NCI-H187 (cell line): ENCODE results near the gene CHST3.
"Not testable (repeated sequence)": the region's sequence is repeated elsewhere in the genome, so short reads cannot be mapped to it uniquely, and the experiment has no call there.

Experiments used
- DNase-seq, 2 experiments: peaks; one replicate each; lab custom pipeline; 2025; lab: John Stamatoyannopoulos, UW

CHST3 gene

DNA sequence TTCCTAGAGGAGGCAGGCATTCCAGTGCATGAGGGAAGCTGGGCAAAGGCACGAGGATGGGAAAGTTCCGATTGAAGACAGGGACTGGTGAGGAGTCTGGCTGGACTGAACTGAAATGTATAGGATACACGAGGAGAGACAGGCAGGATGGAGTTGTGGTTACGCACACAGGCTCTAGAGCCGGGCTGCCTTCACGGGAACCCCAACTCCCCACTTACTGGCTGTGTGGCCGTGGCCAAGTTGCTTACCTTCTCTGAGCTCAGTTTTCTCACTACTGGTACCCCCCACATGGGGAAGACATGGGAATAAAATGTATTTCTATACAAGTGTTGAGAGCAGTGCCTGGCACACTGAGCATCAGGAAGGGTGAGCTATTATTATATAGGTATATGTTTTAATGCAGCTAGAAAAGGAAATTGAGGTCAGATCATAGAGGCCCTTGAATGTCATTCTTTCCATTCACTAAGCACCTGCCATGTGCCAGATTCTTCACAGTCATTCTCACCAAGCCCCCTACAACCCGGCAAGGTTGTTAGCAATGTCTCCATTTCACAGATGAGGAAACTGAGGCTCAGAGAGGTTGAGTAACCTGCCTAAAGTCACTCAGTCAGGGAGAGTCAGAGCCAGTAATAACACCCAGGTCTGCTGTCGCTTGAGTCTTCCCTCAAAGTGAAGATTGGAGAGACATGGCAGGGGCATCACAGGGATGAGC lies 9.7 kb downstream of the CHST3 start:
- DNase-seq = no peak

DNA sequence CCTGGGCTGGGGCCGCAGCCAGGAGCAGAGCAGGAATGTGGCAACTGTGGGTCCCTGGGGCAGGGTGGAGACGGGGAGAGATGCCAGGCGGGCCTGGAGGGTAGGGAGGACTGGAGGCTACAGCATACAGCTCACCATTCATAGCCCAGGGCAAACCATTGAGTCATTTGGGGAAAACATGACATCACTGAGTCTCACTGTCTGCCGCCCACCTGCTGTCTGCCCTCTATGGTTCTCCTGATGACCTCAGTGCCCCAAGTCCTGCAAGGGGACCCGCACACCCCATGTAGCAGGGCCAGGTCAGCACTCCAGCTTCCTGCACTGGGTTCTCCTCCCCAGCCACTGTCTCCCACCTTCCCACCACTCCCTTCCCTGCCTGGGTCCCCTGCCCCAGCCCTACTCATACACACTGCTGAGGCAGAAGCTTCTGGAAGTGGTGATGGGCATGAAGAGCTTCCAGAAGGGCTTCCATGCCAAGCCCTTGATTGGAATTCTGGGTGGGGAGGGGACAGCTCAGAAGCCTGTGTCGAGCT lies 10.4 kb downstream of the CHST3 start:
- no peak for DNase-seq

GRCh38 chr10:71975087-71975870 lies 11.1 kb downstream of the CHST3 start:
- DNase-seq = no peak

DNA sequence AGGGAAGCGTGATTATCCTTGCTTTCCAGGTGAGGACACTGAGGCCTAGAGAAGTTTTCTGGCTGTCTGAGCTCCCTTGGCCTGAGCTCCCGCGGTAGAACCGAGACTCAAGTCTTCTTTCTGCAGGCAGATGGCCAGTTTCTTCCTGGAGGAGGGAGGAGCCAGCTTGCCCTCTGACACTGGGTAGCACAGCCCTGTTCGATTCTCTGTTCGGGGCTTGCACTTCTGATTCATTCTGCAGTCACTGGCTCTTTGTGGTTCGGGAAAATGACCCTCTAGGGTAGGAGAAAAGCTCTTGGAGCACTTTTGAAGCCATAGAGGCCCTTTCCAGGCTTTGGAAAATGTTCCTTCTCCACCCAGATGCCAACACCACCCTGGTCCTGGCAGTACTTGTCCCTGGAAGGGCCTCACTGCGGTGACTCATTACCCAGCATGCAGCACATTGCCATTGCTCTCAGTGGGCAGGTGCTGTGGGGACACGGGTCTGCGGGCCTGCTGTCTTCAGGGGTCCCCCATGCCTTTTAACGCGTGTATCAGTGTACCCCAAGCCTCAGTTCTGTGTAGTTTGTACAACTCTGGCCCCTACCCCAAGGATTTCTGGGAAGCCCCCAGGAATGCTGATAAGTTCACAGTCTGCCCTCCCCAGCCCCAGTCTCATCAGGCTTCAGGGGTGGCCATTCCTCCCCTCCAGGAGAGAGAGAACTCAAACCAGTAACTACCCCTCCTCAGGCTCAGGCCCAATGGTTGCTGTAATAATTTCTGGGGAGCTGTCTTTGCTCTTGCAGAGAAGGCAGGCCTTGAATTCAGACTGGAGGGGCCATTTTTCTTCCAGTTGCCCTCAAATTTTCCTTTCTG lies 11.9 kb downstream of the CHST3 start:
- DNase-seq = no peak

- DNase-seq = not testable (repeated sequence)
Observed at GRCh38 chr10:71977614-71977903, 13.4 kb downstream of the CHST3 start.

GRCh38 chr10:71978476-71978875 lies 14.3 kb downstream of the CHST3 start:
- no peak for DNase-seq

DNA sequence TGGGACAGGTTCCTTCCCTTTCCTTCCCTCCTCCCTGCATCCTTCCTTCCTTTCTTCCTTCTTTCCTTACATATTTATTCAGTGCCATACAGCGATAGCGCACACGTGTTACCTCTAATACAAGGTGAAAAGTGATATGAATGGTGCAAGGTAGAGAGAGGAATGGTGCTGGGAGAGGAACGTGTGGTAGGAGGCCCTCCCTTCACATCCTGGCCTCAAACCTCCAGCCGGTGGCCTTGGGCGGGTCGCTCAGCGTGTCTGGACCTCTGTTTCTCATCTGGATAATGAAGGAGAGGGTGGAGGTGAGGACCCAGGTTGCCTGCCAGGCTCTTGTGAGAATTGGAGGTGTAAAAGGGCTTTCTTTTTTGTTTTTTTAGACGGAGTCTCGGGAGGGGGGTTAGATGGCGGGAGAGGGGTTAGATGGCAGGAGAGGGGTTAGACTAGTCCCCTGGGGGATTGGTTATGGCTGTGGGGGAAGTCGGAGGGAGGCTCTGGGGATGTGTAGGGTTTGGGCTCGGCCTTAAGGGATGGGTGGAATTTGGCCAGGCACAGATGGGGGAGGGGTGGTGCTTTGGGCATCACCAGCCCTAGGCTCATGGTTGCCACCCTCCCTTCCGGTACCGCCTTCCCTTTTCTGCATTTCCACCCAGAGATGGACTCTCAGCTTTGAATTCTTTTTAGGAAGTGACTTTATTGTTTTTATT lies 14.9 kb downstream of the CHST3 start:
- DNase-seq = no peak

GRCh38 chr10:71979692-71980062 lies 15.5 kb downstream of the CHST3 start:
- no peak for DNase-seq

- no peak for DNase-seq
Observed at GRCh38 chr10:71980181-71981014, 16.2 kb downstream of the CHST3 start.

- no peak for DNase-seq
Observed at GRCh38 chr10:71981015-71981875, 17.1 kb downstream of the CHST3 start.

- no peak for DNase-seq
Observed at GRCh38 chr10:71981876-71982230, 17.7 kb downstream of the CHST3 start.

- DNase-seq = no peak
Observed at GRCh38 chr10:71982269-71983178, 18.3 kb downstream of the CHST3 start.

DNA sequence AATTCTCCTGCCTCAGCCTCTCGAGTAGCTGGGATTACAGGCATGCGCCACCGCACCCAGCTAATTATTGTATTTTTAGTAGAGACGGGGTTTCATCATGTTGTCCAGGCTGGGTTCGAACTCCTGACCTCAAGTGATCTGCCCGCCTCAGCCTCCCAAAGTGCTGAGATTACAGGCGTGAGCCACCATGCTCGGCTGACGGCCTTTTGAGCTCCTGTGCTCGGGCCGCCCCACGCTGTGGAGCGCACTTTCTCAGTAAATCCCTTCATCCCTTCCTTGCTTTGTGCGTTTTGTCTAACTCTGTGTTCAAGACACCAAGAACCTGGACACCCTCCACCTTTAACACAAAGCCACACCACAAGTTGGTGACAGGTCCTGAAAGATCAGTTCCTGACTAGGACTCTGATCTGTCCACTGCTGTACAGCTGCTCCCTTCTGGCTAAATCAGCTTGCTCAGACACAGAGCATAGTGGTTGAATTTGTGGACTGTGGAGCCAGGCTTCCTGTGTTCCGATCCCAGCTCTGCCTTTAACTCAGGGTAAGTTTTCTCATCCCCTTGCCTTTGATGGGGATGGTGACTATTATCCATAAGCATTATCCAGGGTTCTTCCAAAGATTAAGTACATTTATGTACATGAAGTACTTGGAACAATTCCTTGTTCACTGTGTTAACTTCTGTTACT lies 20.1 kb downstream of the CHST3 start:
- DNase-seq = no peak

- no peak for DNase-seq
Observed at GRCh38 chr10:71984809-71985388, 20.7 kb downstream of the CHST3 start.

- no peak for DNase-seq
Observed at GRCh38 chr10:71985542-71986250, 21.5 kb downstream of the CHST3 start.

GRCh38 chr10:71988895-71989294 lies 24.7 kb downstream of the CHST3 start:
- not testable (repeated sequence) for DNase-seq

DNA sequence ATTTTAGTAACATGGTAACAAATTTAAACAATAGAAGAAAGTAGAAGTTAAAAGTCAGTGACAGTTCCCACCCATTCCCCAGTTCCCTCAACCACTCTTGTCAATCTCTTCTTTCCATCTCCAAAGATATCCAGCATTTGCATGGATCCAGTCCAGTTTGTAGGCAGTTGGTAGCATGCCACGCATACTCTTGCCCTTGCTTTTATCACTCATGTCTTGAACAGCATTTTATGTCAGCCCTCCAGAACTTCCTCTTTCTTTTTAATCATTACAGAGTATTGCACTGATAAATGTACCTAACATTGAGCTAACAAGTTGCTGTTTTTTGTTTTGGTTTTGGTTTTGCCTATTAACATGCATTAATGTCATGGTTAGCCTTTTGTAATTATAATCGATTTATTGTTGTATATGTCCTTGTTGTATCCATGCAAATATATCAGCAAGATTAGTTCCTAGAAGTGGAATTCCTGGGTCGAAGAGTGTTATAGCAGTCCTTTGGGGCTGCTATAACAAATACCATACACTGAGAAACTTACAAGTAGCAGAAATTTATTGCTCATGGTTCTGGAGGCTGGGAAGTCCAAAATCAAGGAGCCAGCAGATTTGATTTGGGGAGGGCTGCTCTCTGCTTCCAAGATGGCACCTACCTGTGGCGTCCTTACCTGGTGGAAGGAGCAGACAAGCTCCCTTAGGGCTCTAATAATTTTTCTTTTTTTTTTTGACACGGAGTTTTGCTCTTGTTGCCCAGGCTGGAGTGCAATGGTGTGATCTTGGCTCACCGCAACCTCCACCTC lies 25.7 kb downstream of the CHST3 start:
- no peak for DNase-seq
